SK-N-SH (cell line): ENCODE data around the gene CDK14. TPM values are rescaled to one million over a fixed set of nuclear protein-coding genes. Genes with fewer than 3 reads are reported as not detected.

Experiments
- CTCF ChIA-PET: fragments of 300-600, 350-600 bp; formaldehyde crosslinking; extraction: SDS; loops from one replicate; lab custom pipeline; 2021; lab: Yijun Ruan, JAX
- POLR2A ChIA-PET: fragments of 350-600 bp; sonication (Branson Sonifier 250); formaldehyde crosslinking; extraction: SDS; loops from one replicate; lab custom pipeline; 2020; ENCODE audit warnings: antibody characterized with exemption, inconsistent platforms; lab: Yijun Ruan, JAX
- DNase-seq: peaks from one replicate; pipeline ENCODE4 v3.0.0; 2012
- H2AFZ ChIP-seq: fragments of 200-600 bp; sonication (generic); 2 replicates; pipeline ENCODE4 v1.8.1; 2016; ENCODE audit warnings: antibody characterized with exemption, mild to moderate bottlenecking, low read depth
- H3F3A ChIP-seq: fragments of 200-600 bp; sonication (generic); replicated peaks from 2 replicates; pipeline ENCODE3; 2016; ENCODE audit warnings: antibody characterized with exemption, mild to moderate bottlenecking; ENCODE audit not compliant: insufficient read depth
- H3K27ac ChIP-seq, 2 experiments: fragments of 200-500 bp in 1 of 2; fragments of 200-600 bp in 1 of 2; sonication (Bioruptor generic) in 1 of 2; sonication (generic), shearing (Covaris generic) in 1 of 2; 2 replicates each; pipeline versions ENCODE4 v1.5.1 to v1.6.1; 2014 to 2016; ENCODE audit warnings: low read depth in 2 of 2, inconsistent platforms in 1 of 2, low read length in 1 of 2, mild to moderate bottlenecking in 1 of 2, mixed read lengths in 1 of 2
- H3K27me3 ChIP-seq: fragments of 200-600 bp; sonication (generic), shearing (Covaris generic); 2 replicates; pipeline ENCODE4 v1.6.1; 2016; ENCODE audit warnings: mixed run types; ENCODE audit not compliant: insufficient read depth
- H3K36me3 ChIP-seq, 2 experiments: fragments of 200-500 bp in 1 of 2; fragments of 200-600 bp in 1 of 2; sonication (Bioruptor generic) in 1 of 2; sonication (generic) in 1 of 2; replicated peaks in 1 of 2; 2 replicates each; pipeline versions ENCODE3 to v1.5.1; 2014 to 2016; ENCODE audit warnings: low read length in 1 of 2, mild to moderate bottlenecking in 1 of 2; ENCODE audit not compliant: insufficient read depth in 2 of 2, control insufficient read depth in 1 of 2
- H3K4me1 ChIP-seq, 2 experiments: fragments of 200-500 bp in 1 of 2; fragments of 200-600 bp in 1 of 2; sonication (Bioruptor generic) in 1 of 2; sonication (generic), shearing (Covaris generic) in 1 of 2; 2 replicates each; pipeline versions ENCODE4 v1.5.1 to v1.6.1; 2014 to 2016; ENCODE audit warnings: low read depth in 1 of 2, low read length in 1 of 2, mixed run types in 1 of 2; ENCODE audit not compliant: insufficient read depth in 2 of 2, control insufficient read depth in 1 of 2
- H3K4me2 ChIP-seq: fragments of 200-600 bp; sonication (generic), shearing (Covaris generic); 2 replicates; pipeline ENCODE4 v1.6.1; 2017; ENCODE audit warnings: mixed run types
- H3K4me3 ChIP-seq, 2 experiments: fragments of 200-500 bp in 1 of 2; fragments of 200-600 bp in 1 of 2; sonication (Bioruptor generic) in 1 of 2; sonication (generic), shearing (Covaris generic) in 1 of 2; 2 replicates each; pipeline versions ENCODE4 v1.5.1 to v1.8.1; 2014 to 2016; ENCODE audit warnings: low read depth in 2 of 2, inconsistent platforms in 1 of 2, low read length in 1 of 2, mild to moderate bottlenecking in 1 of 2, mixed read lengths in 1 of 2, moderate library complexity in 1 of 2
- H3K79me2 ChIP-seq: fragments of 200-600 bp; sonication (generic); 2 replicates; pipeline ENCODE4 v1.8.1; 2017; ENCODE audit warnings: mild to moderate bottlenecking; ENCODE audit not compliant: insufficient read depth
- H3K9ac ChIP-seq: fragments of 200-600 bp; sonication (generic); 2 replicates; pipeline ENCODE4 v1.6.1; 2017; ENCODE audit warnings: mixed run types
- H3K9me2 ChIP-seq: fragments of 200-600 bp; sonication (generic); 2 replicates; pipeline ENCODE4 v1.6.1; 2017; ENCODE audit warnings: mixed run types
- H3K9me3 ChIP-seq: fragments of 200-600 bp; sonication (generic); 2 replicates; pipeline ENCODE4 v1.6.1; 2017; ENCODE audit warnings: mixed run types, mild to moderate bottlenecking, moderate library complexity
- H4K20me1 ChIP-seq: fragments of 200-600 bp; sonication (generic); 2 replicates; pipeline ENCODE4 v1.6.1; 2017; ENCODE audit warnings: mild to moderate bottlenecking, mixed run types; ENCODE audit not compliant: insufficient read depth
- CHD2 ChIP-seq: fragments of 150-350 bp; IDR thresholded peaks from 2 replicates; pipeline ENCODE4 v1.6.1; 2018; ENCODE audit warnings: low read length; ENCODE audit not compliant: partially characterized antibody
- CTCF ChIP-seq: fragments of 200-600 bp; sonication (generic); IDR thresholded peaks from 2 replicates; pipeline ENCODE4 v1.6.1; 2017; ENCODE audit warnings: antibody characterized with exemption, mild to moderate bottlenecking, moderate library complexity
- EP300 ChIP-seq, 2 experiments: IDR thresholded peaks; 2 replicates each; pipeline versions ENCODE4 v1.4.0 to v1.6.1; 2012; ENCODE audit warnings: borderline replicate concordance in 1 of 2, low read depth in 1 of 2, low read length in 1 of 2
- EZH2phosphoT487 ChIP-seq: fragments of 200-600 bp; sonication (generic); IDR thresholded peaks from 2 replicates; pipeline ENCODE4 v1.6.1; 2017; ENCODE audit warnings: low read depth, mixed run types, mild to moderate bottlenecking, antibody characterized with exemption, moderate library complexity, borderline replicate concordance
- FOSL2 ChIP-seq: IDR thresholded peaks from 2 replicates; pipeline ENCODE4 v1.4.0; 2012; ENCODE audit warnings: low read depth, mild to moderate bottlenecking, moderate library complexity, borderline replicate concordance
- FOXM1 ChIP-seq: IDR thresholded peaks from 2 replicates; pipeline ENCODE4 v1.4.0; 2012; ENCODE audit warnings: low read depth, mild to moderate bottlenecking
- GABPA ChIP-seq: IDR thresholded peaks from 2 replicates; pipeline ENCODE4 v1.4.0; 2012; ENCODE audit warnings: low read depth, mild to moderate bottlenecking
- GATA2 ChIP-seq: sonication (generic); formaldehyde crosslinking; IDR thresholded peaks from 2 replicates; pipeline ENCODE4 v1.5.0; 2020; ENCODE audit warnings: mild to moderate bottlenecking, missing genetic modification reagents
- JUND ChIP-seq: IDR thresholded peaks from 2 replicates; pipeline ENCODE4 v1.4.0; 2012
- PBX3 ChIP-seq: IDR thresholded peaks from 2 replicates; pipeline ENCODE4; 2012
- POLR2AphosphoS5 ChIP-seq: IDR thresholded peaks from 2 replicates; pipeline ENCODE4 v1.6.1; 2012; ENCODE audit warnings: low read depth, low read length
- RCOR1 ChIP-seq: fragments of 150-350 bp; IDR thresholded peaks from 2 replicates; pipeline ENCODE4 v1.6.1; 2017; ENCODE audit warnings: antibody characterized with exemption, low read length
- YY1 ChIP-seq: IDR thresholded peaks from 2 replicates; pipeline ENCODE4 v1.4.0; 2012; ENCODE audit warnings: low read depth, mild to moderate bottlenecking
- WGBS: methylation state at CpG from one replicate; pipeline ENCODE4 v1.1.6; 2017; ENCODE audit warnings: low lambda C conversion rate; 5-methylcytosine and 5-hydroxymethylcytosine counted together
- polyA plus RNA-seq, 3 experiments: library from polyadenylated mRNA; depleted of rRNA; stranded (reverse); fragments of >200 nt; gene quantifications; 2 replicates each; pipeline ENCODE4 v1.2.3, GENCODE V29; 2012
- TF ChIP-seq, protein P1 (sequence below): IDR thresholded peaks from 2 replicates; pipeline ENCODE4 v1.6.1; 2012; ENCODE audit warnings: mild to moderate bottlenecking, low read depth, low read length, moderate library complexity
- TF ChIP-seq, protein P2 (sequence below): fragments of 150-350 bp; IDR thresholded peaks from 2 replicates; pipeline ENCODE4 v1.6.1; 2017; ENCODE audit warnings: antibody characterized with exemption, low read length, low read depth, borderline replicate concordance

CDK14 gene
- polyA plus RNA-seq, 1 of the 3 experiments (the other 2 are of a cell fraction), result 13.9 TPM

DNA sequence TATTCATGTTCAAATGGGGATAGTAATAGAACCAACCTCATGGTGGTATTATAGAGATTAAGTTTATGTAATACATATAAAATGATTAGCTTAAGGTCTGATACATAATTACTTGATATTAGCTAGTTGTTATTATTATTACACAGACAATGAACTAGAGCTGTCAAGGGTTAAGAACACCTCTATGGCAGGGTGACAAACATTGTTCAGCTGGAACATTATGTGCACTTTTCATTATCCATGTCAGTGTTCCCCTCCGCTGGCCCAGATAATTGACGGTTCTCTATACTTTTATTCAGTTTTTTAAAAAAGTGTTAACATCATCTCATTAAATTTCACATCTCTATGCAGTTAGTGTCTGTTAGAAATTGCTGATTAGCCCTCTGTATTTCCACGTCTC, 142.1 kb downstream of the CDK14 start:
- no peaks in the 10 kb centered on the region for H3K27me3 ChIP-seq
- peaks cover 0 to 9% of the 10 kb centered on the region in 2 experiments; a peak in 1 of 4 replicates for H3K4me1 ChIP-seq
- no peak overlapping the region for H3K4me2 ChIP-seq
- TF ChIP-seq RCOR1 (no peak), EZH2phosphoT487 (no peak), JUND (no peak), CTCF (no peak), FOSL2 (no peak), GATA2 (CRISPR knock-in tag) (no peak), EP300 (IDR thresholded peaks at IDR 0.05; ENCODE audit: borderline replicate concordance in 1 of 2, low read depth in 1 of 2, low read length in 1 of 2) (no peak), PBX3 (no peak), GABPA (no peak), POLR2AphosphoS5 (no peak), FOXM1 (no peak), CHD2 (no peak), YY1 (no peak)
- TF ChIP-seq, protein P1, sequence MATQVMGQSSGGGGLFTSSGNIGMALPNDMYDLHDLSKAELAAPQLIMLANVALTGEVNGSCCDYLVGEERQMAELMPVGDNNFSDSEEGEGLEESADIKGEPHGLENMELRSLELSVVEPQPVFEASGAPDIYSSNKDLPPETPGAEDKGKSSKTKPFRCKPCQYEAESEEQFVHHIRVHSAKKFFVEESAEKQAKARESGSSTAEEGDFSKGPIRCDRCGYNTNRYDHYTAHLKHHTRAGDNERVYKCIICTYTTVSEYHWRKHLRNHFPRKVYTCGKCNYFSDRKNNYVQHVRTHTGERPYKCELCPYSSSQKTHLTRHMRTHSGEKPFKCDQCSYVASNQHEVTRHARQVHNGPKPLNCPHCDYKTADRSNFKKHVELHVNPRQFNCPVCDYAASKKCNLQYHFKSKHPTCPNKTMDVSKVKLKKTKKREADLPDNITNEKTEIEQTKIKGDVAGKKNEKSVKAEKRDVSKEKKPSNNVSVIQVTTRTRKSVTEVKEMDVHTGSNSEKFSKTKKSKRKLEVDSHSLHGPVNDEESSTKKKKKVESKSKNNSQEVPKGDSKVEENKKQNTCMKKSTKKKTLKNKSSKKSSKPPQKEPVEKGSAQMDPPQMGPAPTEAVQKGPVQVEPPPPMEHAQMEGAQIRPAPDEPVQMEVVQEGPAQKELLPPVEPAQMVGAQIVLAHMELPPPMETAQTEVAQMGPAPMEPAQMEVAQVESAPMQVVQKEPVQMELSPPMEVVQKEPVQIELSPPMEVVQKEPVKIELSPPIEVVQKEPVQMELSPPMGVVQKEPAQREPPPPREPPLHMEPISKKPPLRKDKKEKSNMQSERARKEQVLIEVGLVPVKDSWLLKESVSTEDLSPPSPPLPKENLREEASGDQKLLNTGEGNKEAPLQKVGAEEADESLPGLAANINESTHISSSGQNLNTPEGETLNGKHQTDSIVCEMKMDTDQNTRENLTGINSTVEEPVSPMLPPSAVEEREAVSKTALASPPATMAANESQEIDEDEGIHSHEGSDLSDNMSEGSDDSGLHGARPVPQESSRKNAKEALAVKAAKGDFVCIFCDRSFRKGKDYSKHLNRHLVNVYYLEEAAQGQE, result no peak
- TF ChIP-seq, protein P2, sequence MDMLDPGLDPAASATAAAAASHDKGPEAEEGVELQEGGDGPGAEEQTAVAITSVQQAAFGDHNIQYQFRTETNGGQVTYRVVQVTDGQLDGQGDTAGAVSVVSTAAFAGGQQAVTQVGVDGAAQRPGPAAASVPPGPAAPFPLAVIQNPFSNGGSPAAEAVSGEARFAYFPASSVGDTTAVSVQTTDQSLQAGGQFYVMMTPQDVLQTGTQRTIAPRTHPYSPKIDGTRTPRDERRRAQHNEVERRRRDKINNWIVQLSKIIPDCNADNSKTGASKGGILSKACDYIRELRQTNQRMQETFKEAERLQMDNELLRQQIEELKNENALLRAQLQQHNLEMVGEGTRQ, result no peak
- H3K36me3 ChIP-seq, result peaks cover 0 to 66% of the 10 kb centered on the region in 2 experiments
- WGBS, result 94% methylated on average over 3 of the region's 3 CpGs
- no peak overlapping the region for H3K9ac ChIP-seq
- DNase-seq, result no peak
- H2AFZ ChIP-seq, result no peak overlapping the region
- ChIA-PET CTCF (interaction anchor here (1.0 to 1.5 kb wide), 2 partner anchors 10 to 12 kb away, joined by 3 to 6 read pairs; no protein-coding TSS in a partner anchor), POLR2A (no interaction called here)
- peaks cover 48% of the 10 kb centered on the region for H3K79me2 ChIP-seq
- H3K4me3 ChIP-seq, result no peak overlapping the region
- peaks cover 13% of the 10 kb centered on the region for H3F3A ChIP-seq
- peaks cover 4% of the 10 kb centered on the region; the same call in 1 of the 2 replicates for H4K20me1 ChIP-seq
- H3K27ac ChIP-seq, result no peak overlapping the region
- H3K9me2 ChIP-seq, result no peaks in the 10 kb centered on the region
- H3K9me3 ChIP-seq, result peaks cover 14% of the 10 kb centered on the region
